Mesothelial cell of epicardium (in vitro differentiated cells): ENCODE results near the gene MAPK7. TPM values are rescaled to one million over a fixed set of nuclear protein-coding genes. Genes with fewer than 3 reads are reported as not detected.

Experiments
- DNase-seq, 2 experiments: peaks; one replicate each; pipeline ENCODE4 v3.0.0; 2021; ENCODE audit warnings: low spot score in 2 of 2; ENCODE audit not compliant: unreplicated experiment in 2 of 2
- H3K27ac Mint-ChIP-seq: 2 replicates; pipeline ENCODE4 v1.8.0; 2021; ENCODE audit warnings: mixed read lengths
- H3K27me3 Mint-ChIP-seq: 2 replicates; pipeline ENCODE4 v1.8.0; 2021; ENCODE audit warnings: low read depth, mixed read lengths
- H3K36me3 Mint-ChIP-seq: 2 replicates; pipeline ENCODE4 v1.8.0; 2021; ENCODE audit warnings: mixed read lengths
- H3K4me1 Mint-ChIP-seq: 2 replicates; pipeline ENCODE4 v1.8.0; 2021; ENCODE audit warnings: mixed read lengths
- H3K4me3 Mint-ChIP-seq: 2 replicates; pipeline ENCODE4 v1.8.0; 2021; ENCODE audit warnings: mild to moderate bottlenecking, moderate library complexity, mixed read lengths
- H3K9me3 Mint-ChIP-seq: 2 replicates; pipeline ENCODE4 v1.8.0; 2021; ENCODE audit warnings: mixed read lengths
- CTCF ChIP-seq: fragments of 200-600 bp; sonication (generic); IDR thresholded peaks from one replicate; pipeline ENCODE4 v1.5.0; 2021; ENCODE audit warnings: antibody characterized with exemption; ENCODE audit not compliant: unreplicated experiment
- total RNA-seq: library from RNA; stranded (reverse); gene quantifications from 3 replicates; pipeline ENCODE4 v1.2.1, GENCODE V29; 2021

MAPK7 gene
- total RNA-seq, 1 donor from 2014 or later: 46.0 TPM

- Mint-ChIP-seq H3K9me3 (no peaks in the 10 kb centered on the region), H3K27me3 (no peaks in the 10 kb centered on the region), H3K36me3 (peaks cover 7% of the 10 kb centered on the region), H3K27ac (no peak overlapping the region), H3K4me1 (peaks cover 27% of the 10 kb centered on the region), H3K4me3 (no peak overlapping the region)
- no peak for TF ChIP-seq CTCF
- no peak for DNase-seq
Observed at GRCh38 chr17:19359151-19359550, 19.1 kb upstream of the MAPK7 start.

GRCh38 chr17:19359856-19360255 lies 18.4 kb upstream of the MAPK7 start:
- Mint-ChIP-seq H3K9me3 (no peaks in the 10 kb centered on the region), H3K27me3 (no peaks in the 10 kb centered on the region), H3K27ac (no peak overlapping the region), H3K36me3 (peaks cover 6% of the 10 kb centered on the region), H3K4me1 (peaks cover 32% of the 10 kb centered on the region), H3K4me3 (no peak overlapping the region)
- no peak for TF ChIP-seq CTCF
- DNase-seq: no peak

GRCh38 chr17:19360772-19361171 lies 17.5 kb upstream of the MAPK7 start:
- Mint-ChIP-seq H3K4me1 (peaks cover 35% of the 10 kb centered on the region), H3K9me3 (no peaks in the 10 kb centered on the region), H3K27ac (no peak overlapping the region), H3K27me3 (no peaks in the 10 kb centered on the region), H3K4me3 (no peak overlapping the region), H3K36me3 (peaks cover 4% of the 10 kb centered on the region)
- no peak for TF ChIP-seq CTCF
- no peak for DNase-seq

GRCh38 chr17:19361326-19361725 lies 17.0 kb upstream of the MAPK7 start:
- DNase-seq: no peak
- Mint-ChIP-seq H3K4me1 (peaks cover 38% of the 10 kb centered on the region), H3K36me3 (peaks cover 4% of the 10 kb centered on the region), H3K4me3 (peak overlapping the region; percentile 85), H3K27me3 (no peaks in the 10 kb centered on the region), H3K27ac (no peak overlapping the region), H3K9me3 (no peaks in the 10 kb centered on the region)
- no peak for TF ChIP-seq CTCF

DNA sequence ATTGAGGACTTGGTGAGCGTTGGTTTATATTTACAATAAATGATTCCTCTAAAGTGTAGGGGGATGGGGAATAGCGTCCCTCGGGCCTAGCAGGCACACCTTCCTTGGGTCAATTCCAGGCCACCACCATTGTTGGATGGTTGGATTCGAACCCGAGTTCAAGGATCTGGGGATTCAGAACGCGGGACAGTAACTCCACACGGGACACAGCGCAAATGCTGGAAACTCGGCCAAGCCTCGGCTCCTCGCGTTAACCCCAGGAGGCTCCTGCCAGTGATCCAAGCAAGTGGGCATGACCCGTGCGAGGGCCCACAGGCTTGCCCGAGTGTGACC lies 16.4 kb upstream of the MAPK7 start:
- Mint-ChIP-seq H3K4me1 (peaks cover 38% of the 10 kb centered on the region), H3K9me3 (no peaks in the 10 kb centered on the region), H3K27ac (peak overlapping the region; percentile 23), H3K4me3 (peak overlapping the region; percentile 85), H3K27me3 (no peaks in the 10 kb centered on the region), H3K36me3 (peaks cover 4% of the 10 kb centered on the region)
- no peak for TF ChIP-seq CTCF
- no peak for DNase-seq
